HK-2 (cell line): ENCODE data around the gene WDR83.
"Not testable (repeated sequence)": the region's sequence is repeated elsewhere in the genome, so short reads cannot be mapped to it uniquely, and the experiment has no call there.

ENCODE experiments used
- DNase-seq: peaks from one replicate; pipeline ENCODE4 v3.0.0-alpha.2; 2018; ENCODE audit not compliant: unreplicated experiment

WDR83 gene

GRCh38 chr19:12685831-12686230, 19.2 kb downstream of the WDR83 start:
- DNase-seq = no peak

- no peak for DNase-seq
Measured at GRCh38 chr19:12687496-12688196, 21.0 kb downstream of the WDR83 start, which contains the start of gene GNG14. Gene GNG14 (plus strand): TSS chr19:12687998. CDS start chr19:12688049, 51 bp downstream.

DNA sequence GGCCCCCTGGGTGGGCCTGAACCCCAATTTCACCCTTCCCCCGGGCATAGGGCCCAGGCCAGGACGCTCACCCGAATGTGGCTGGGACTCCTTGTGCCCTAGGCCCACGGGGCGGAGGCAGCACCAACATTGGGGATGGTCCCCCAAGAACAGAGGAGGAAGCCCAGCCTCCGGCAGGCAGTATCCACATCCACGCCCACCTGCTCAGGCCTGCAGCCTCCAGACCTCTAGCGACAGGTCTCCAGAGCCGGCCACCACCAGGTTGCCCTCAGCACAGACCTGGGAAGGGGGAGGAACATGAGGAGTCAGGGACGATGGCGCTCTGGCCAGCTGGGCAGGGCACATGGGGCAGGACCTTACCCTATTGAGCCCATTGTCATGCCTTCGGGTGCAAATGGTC, 22.4 kb downstream of the WDR83 start:
- DNase-seq = no peak

DNA sequence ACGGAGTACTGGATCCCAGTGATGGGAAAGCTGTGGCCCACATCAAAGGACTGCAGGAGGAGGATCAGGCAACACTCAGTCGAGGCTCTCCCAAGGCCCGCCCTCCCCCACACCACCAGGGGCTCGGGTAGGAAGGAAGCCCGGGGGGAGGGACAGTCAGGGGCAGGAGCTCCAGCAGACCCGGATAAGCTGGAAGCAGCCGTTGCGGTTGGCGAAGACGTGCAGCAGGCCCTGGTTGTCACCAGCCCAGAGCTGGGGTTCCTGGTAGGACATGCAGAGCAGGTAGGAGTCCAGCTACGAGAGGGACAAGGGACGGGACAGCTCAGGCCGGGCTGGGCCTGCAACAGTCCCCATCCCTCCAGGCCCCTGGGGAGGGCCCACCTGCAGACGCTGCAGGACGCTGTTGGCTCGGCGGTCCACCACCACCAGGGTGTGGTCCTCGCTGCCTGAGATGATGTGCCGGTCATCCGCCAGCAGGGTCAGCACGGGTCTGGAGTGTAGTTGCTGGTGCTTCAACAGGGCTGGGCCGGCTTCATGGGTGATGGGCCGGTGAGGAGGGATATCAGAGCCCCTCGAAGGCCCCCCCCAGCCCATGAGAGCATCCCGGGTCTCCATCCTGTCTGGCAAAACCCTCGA, 23.1 kb downstream of the WDR83 start:
- DNase-seq = no peak

DNA sequence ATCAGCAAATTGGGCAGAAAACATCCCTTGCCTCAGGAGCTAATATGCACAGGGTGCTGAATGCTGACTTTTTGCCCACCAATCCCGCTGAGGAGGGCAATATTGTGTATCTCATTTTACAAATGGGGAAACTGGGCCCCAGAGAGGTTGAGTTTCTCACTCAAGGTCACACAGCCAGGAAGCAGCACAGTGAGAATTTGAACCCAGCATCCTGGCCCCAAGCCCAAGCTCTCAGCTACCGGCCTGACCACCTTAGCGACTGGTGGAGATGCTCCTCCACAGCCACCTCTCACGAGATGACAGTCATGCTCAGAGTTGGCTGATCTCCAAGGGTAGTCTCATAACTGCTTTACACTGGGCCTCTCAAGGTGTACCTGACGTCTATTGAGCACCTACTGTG, 26.4 kb downstream of the WDR83 start:
- no peak for DNase-seq

GRCh38 chr19:12694641-12695040, 28.0 kb downstream of the WDR83 start:
- no peak for DNase-seq

DNA sequence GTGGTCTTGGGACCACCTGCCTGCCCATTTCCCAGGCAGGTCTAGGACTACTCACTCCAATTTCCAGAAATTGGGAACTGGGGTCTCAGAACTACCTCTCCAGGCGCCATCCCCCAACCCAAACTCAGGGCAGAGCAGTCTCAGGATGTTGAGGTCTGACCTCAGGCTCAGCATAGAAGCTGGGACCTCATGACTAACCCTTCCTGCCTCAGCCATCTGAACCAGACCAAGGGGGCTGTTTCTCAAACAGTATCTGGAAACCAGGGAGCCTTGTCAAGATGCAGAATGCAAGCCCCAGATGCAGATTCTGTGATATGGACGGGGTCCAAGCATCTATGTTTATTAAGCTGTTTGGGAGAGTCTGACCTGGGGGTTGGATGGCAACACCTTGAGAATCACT, 28.5 kb downstream of the WDR83 start:
- no peak for DNase-seq

- no peak for DNase-seq
Measured at GRCh38 chr19:12695514-12695913, 28.9 kb downstream of the WDR83 start.

DNA sequence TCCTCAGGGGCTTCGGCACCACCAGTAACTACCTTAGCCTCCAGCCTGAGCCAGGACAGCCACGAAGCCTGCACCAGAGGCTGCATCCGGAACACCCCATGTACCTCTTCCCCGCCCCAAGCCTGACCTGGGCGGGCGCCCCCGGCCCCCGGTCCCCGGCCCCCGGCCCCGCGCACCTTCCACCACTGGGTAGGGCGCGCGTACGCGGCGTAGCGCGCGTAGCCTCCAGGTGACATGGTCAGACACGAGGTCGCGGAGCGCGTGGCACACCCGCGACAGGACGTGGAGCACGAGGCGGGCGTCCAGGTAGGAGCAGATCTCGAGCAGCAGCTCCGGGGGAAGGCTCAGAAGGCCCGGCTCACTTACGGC, 29.4 kb downstream of the WDR83 start:
- no peak for DNase-seq

GRCh38 chr19:12696366-12697335, 30.0 kb downstream of the WDR83 start, which contains the start of gene FBXW9:
Gene FBXW9 (minus strand): TSS chr19:12696631. CDS start chr19:12696581, 50 bp downstream.
- peak; percentile 95 for DNase-seq

DNA sequence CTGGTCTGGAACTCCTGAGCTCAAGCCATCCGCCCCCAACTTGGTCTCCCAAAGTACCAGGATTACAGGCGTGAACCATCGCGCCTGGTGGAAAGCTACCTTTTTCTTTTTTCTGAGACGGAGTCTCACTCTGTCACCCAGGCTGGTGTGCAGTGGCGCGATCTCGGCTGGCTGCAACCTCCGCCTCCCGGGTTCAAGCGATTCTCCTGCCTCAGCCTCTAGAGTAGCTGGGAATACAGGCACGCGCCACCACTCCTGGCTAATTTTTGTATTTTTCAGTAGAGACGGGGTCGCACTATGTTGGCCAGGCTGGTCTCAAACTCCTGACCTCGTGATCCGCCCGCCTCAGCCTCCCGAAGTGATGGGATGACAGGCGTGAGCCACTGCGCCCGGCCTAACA, 30.8 kb downstream of the WDR83 start:
- not testable (repeated sequence) for DNase-seq

DNA sequence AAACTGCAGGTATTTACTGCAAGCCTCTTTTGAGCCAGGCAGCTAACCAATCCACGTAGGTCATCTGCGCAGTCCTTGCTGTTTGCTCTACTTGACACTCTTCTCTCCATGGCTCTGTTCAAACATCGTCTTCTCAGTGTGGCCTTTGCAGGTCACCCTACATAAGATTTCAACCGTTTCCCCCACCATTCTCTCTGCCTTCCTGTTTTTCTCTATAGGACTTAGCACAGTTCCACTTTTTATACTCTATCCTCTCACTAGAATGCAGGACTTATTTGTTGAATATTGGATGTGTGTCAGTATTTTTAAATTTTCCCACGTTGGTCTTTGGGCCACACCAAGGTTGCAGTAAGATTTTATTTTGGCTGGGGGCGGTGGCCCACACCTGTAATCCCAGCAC, 31.5 kb downstream of the WDR83 start:
- no peak for DNase-seq

DNA sequence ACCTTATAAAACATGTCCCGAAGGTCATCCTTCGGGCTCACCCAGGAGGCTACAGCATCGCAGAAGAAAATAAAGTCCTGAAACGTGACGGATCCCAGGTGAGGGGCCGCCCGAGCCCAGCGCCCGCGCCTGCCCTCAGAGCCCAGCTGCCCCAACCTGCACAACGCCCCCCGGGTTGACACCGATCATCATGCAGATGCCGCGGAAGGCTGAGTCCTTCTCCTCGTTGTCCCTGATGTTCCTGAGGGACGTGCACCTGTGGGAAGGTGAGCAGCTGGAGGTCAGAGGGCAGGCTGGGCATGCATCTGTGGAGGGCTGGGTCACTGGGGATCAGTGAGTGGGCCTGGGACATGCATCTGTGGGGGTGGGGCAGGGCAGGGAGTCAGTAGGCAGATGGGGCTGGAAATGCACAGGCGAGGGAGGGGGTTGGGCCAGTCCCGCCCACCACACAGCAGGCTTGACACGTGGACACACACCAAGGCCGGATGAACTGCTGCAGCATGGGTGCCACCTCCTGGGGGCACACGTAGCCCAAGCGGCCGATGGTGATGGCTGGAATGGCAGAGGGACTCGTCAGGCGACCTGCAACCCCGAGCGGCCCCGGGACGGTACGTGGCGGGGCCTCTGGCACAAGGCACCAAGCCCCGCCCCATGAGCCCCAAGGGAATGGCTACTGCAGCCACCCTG, 35.1 kb downstream of the WDR83 start:
- DNase-seq = no peak

DNA sequence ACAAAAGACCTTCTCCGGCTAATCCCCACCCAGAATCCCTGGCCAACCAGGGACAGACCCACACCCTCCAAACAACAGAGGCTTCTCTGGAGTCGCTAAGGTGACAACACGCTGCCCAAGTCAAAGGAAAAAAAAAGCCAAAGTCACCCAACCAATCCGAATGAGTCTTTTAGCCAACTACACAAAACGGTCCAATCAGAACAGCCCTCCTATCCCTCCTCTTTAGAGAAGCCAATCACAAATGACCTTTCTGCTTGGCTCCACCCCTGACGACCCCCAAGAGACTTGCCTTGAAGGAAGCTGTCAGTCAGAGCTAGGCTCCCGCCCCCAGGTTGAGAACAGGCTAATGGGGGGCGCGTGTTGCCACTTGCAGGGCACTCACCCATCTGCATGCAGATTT, 36.4 kb downstream of the WDR83 start:
- no peak for DNase-seq

GRCh38 chr19:12705169-12705568, 38.6 kb downstream of the WDR83 start:
- DNase-seq = no peak

DNA sequence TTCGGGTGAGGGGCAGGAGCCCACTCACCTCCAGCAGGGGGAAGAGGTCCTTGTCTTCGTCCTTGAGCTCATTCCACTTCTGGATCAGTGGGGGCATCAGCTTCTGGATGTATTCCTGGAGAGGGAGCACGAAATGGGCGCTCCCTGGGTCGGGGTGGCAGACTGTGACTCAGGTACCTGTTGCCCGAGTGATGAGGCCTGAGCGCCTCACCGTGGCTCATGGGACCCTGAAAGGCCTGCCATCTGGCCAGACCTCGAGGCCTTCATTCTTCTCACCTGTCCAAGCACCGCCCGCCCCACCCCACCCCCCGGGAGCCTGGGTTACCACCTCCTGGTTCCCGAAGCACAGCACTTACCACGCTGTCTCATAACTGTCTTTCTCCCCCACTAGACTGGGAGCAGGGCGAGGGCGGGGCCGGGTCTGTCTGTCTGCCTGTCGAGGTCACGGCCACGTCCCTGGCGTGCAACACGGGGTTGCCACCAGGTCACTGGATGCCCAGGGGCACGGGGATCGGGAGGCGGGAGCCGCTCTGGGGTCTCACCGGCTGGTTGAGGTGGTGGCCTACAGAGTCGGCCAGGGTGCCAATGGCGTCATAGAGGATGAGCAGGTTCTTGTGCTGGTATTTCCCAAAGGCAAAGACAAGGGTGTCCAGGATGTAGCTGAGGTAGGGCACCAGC, 39.2 kb downstream of the WDR83 start:
- no peak for DNase-seq

GRCh38 chr19:12706332-12706718, 39.7 kb downstream of the WDR83 start:
- DNase-seq = no peak

DNA sequence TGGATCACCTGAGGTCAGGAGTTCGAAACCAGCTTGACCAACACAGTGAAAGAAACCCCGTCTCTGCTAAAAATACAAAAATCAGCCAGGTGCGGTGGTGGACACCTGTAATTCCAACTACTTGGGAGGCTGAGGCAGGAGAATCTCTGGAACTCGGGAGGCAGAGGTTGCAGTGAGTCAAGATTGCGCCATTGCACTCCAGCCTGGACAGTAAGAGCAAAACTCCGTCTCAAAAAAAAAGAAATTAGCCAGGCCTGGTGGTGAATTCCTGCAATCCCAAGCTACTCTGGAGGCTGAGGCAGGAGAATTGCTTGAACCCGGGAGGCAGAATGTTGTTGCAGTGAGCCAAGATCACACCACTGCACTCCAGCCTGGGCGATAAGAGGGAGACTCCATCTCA, 42.0 kb downstream of the WDR83 start:
- no peak for DNase-seq

GRCh38 chr19:12711187-12711586, 44.6 kb downstream of the WDR83 start:
- no peak for DNase-seq

DNA sequence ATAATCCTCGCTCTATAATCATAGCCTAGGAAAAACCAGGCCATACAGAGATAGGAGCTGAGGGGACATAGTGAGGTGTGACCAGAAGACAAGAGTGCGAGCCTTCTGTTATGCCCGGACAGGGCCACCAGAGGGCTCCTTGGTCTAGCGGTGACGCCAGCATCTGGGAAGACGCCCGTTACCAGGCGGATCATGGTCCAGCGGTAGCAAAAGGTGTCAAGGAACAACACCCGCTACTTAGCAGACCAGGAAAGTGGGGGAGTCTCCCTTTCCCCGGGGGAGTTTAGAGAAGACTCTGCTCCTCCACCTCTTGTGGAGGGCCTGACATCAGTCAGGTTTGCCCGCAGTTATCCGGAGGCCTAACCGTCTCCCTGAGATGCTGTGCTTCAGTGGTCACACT, 45.5 kb downstream of the WDR83 start:
- not testable (repeated sequence) for DNase-seq

DNA sequence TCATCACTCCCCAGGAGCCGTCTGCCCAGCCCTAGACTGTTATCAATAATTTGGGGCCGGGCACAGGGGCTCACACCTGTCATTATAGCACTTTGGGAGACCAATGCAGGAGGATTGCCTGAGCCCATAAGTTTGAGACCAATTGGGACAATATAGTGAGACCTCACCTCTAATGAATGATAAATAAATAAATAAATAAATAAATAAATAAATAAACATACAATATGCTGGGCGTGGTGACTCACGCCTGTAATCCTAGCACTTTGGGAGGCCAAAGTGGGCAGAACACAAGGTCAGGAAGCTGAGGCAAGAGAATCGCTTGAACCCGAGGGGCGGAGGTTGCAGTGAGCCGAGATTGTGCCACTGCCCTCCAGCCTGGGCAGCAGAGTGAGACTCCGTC, 46.7 kb downstream of the WDR83 start:
- DNase-seq = not testable (repeated sequence)
